ENCODE measurements around the gene KLC1.

Gene KLC1

DNA sequence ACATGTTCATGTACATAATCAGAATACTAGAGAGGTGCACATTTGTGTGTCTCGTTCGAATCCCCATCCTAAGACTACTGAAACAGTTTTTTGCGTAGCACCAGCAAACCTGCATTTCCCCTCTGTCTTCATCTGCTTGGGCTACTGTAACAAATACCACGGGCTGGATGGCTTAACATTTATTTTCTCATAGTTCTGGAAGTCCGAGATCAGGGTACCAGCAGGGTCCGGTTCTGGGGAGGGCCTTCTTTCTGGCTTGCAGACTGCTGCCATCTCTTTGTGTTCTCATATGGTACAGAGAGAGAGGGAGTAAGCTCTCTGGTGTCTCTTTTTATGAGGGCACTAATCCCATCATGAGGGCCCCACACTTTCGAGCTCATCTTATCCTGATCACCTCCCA, 30.6 kb downstream of the KLC1 start:
- no peak for DNase-seq (ENCODE audit: low read depth)

DNA sequence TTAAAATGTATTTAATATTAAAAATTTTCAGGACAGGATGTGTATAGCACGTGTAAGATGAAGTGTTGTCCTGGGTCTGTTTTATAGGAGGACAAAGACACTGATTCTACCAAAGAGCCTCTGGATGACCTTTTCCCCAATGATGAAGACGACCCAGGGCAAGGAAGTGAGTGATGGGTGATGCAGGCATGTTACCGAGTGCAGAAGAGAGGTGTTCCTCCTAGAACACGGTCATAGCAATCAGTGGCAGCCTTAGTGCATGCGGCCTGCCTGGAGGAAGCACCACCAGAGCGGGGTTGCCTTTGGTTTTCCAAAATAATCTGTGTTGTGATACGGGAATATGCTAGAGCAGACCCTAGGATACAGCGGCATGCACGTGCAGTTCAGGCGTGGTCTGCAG, 33.0 kb downstream of the KLC1 start:
- no peak for DNase-seq (ENCODE audit: low read depth)

DNA sequence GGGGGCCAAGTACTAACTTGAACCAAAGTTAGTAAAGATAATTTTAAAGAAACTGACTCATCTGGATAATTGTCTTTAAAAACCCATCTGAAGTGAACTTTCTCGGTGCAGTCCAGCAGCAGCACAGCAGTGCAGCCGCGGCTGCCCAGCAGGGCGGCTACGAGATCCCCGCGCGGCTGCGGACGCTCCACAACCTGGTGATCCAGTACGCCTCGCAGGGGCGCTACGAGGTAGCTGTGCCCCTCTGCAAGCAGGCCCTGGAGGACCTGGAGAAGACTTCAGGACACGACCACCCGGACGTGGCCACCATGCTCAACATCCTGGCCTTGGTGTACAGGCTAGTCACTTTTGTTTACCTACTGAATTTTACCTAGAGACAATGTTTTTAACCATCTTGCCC, 33.6 kb downstream of the KLC1 start:
- no peak for DNase-seq (ENCODE audit: low read depth)

DNA sequence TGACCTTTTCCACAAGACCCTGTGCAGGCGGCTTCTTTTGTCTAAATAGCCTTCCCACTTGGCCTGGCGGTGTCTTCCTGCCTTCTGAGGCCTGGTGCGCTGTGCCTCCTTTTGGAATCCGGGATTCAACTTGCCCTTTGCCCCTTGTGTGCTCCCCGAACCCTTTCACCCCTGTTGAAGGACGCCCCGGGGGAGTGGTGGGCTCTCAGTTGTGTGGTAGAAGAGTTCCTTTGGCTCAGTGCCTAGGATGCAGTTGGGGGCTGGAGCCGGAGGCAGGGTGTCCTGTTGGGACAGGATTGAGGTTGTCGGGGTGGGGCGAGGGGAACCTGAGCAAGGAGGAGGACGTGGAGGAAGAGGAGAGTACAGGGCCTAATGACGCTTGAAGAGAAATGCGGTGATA, 34.5 kb downstream of the KLC1 start:
- no peak for DNase-seq (ENCODE audit: low read depth)

DNA sequence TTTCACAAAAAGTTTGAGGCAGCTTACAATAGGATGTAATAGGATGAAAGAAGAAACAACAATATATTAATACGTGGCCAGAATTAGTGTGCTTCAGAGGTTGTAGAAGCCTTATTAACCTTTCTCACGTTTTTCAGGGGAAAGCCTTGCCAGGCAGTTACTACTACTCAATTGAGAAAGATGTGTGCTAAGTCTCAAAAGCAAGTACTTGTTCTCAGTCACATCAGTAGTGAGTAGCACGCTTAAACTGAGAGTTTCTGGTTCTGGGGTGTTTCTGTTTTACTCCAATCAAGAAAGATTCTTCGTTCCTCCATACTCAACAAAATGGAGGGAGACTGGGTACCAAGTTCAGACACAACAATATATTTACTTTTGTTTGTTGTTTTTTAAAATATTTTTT, 38.7 kb downstream of the KLC1 start:
- no peak for DNase-seq (ENCODE audit: low read depth)

DNA sequence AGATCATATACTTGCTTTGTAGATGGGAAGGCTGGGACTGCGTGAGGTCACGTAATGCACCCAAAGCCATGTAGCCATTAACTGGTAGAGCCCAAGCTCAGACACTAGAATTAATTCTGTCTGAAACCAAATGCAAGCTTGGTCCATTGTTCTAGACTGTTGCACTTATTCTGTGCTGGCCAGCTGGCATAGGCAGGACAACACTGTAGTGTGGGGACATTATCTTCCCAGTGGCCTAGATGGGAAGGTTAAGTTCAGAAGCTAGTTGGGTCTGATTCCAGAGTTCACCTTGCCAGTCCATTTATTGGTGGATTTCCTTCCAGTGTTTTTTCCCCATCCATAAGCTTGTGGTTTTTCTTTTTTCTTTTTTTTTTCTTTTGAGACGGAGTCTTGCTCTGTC, 39.1 kb downstream of the KLC1 start:
- DNase-seq (ENCODE audit: low read depth): no peak

DNA sequence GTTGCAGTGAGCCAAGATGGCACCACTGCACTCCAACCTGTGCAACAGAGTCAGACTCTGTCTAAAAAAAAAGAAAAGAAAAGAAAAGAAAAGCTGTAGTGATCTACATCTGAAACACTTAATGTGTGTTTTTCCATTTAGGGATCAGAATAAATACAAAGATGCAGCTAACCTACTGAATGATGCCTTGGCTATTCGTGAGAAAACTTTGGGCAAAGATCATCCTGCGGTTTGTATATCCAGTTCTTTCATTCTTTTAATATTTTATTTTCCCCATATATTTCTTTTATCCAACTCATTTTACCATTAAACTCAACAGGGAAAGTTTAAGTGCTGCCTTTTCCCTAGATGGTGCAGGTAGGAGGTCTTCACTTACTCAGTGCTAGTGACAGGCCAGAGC, 40.4 kb downstream of the KLC1 start:
- DNase-seq (ENCODE audit: low read depth): no peak

DNA sequence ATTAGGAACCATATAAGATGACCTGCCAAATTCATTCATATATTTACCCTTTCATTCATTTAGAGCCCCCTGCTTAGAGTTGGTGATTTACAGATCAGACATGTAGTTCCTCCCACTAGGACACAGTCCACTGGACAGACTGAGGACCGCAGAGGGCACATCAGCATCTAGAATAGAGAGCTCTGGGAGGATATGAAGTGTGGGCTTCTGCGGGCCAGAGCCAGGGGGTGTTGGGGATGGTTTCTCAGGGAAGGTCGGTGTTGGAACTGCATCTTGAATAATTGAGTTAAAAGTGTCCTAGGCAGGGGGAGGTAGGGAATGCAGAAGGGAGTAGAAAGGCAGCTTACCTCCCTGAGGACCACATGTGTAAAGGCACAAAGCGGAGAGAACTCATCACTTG, 42.9 kb downstream of the KLC1 start:
- no peak for DNase-seq (ENCODE audit: low read depth)

DNA sequence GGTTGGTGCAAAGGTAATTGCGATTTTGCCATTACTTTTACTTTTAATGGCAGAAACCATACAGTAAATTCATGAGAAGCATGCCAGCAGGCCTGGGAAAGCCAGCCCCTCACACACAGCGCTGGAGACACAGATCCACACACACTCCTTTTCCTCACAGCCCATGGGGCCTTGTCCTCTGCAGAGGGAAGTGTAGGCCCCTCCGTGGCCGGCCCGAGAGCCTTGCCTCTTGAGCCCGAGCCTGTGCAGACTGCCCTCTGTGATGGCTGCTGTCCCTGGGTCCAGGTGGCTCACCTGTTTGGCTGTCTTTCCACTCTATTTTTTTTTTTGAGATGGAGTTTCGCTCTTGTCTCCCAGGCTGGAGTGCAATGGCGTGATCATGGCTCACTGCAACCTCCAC, 46.9 kb downstream of the KLC1 start:
- no peak for DNase-seq (ENCODE audit: low read depth)

DNA sequence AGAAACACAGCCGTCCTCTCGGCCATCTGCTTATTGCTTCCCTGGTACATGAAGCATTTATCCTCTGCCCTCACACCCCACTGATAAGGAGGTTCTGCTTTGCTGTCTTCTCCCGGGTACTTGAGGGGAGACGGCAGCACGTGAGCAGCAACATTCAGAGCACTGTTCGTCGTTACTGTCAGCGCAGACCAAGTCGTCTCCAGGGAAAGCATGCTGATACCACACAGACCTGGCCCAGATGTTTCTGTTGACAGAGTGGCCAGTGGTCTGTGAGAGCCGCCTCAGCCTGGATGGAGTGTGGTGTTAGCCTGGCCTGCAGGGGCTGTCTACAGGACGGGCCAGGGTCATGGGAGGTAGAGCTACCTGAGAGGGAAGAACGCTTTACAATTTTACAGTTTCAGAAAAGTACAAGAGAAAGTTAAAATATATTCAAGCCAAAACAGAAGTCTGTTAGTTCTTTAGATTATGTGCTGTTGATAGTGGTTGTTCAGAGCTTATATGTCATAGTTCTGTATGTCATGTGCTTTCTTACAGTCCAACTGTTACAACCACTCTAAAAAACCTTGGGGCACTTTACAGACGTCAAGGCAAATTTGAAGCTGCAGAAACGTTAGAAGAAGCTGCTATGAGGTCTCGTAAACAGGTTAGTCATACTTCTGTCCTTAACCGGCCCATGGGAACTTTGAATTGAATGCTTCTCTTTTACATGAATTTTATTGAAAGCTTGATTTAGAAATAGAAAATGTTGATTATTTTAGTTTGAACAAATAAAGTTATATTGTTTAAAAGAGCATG, 48.1 kb downstream of the KLC1 start:
- DNase-seq (ENCODE audit: low read depth): no peak

DNA sequence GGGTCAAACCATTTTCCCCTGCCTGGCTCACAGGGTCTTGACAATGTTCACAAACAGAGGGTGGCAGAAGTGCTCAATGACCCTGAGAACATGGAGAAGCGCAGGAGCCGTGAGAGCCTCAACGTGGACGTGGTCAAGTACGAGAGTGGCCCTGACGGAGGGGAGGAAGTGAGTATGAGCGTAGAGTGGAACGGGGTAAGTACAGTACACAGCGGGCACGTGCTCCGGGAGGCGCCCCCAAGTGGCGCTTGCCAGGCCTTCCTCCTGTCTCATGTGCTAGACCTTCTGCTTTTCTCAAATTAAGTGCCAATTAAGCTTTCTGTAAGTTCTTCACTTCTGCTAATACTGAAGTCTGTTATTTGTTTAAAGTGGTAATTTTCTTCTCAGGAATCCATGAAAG, 50.3 kb downstream of the KLC1 start:
- no peak for DNase-seq (ENCODE audit: low read depth)

DNA sequence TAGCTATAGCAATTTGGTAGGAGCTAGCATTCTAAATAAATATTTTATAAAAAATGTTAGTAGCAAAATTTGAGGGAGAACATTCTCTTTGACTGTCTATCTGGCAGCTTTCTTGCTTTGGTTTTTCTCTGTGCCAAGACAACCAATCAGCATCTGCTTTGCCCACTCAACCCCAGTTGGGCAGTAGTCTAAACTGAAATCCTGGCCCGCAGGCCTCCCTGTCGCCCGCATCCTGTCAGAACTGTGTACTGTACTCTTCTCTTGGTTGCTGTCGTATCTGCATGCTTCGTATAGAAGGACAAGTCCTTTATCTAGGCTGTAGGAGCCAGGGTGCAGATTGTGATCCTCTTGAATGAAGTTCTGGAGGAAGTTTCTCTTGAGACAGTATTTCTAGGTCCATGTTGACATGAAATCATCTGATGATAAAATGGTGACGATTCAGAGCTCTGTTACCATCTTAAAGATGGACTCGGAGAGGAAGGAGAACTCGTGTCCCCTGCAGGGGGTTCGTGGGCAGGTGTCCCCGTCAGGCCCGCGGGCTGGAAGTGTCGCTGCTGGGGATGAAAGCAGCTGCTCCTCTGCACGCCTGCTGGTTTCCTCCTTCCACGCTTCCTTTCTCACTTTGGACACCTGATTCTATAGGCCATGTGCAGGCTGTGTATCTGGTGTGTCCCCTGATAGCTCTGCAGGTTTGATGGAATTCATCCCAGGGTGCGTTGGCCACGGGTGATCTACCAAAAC, 51.6 kb downstream of the KLC1 start:
- no peak for DNase-seq (ENCODE audit: low read depth)

DNA sequence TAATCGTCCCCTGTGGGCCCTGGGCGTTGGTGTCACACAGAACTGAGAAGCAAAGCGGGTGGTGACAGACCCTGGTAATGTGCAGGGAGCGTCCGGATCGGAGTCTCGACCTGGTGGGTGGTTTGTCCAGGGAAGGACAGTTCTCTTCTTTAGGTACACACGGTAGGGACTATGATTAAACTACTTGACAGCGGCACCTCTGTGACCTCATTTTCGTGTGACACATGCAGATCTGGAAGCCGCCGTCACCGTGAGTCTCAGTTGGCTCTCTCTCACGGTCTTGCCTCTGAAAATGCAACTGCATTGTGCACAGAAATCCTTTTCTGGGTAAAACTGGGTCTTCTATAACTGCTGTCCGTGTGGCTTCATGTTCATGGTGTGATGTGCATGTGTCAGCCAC, 54.1 kb downstream of the KLC1 start:
- DNase-seq (ENCODE audit: low read depth): no peak

DNA sequence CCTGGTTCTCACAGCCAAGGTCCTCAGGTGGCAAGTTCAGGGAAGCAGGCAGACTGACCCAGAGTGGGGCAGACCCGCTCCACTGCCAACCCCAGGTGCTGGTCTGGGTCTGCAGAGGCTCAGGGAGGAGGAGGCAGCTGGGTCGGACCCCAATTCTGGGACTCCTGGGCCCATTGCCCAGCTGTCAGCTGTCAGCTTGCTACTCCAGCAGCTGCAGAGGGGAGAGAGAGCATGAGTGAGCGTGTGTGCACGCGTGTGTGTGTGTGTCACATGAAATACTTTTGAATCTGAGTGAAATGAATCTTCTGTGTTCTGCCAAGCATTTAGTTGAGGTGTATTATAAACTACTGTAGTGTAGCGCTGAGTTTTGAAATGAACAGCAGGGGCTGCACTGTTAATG, 55.5 kb downstream of the KLC1 start:
- no peak for DNase-seq (ENCODE audit: low read depth)

DNA sequence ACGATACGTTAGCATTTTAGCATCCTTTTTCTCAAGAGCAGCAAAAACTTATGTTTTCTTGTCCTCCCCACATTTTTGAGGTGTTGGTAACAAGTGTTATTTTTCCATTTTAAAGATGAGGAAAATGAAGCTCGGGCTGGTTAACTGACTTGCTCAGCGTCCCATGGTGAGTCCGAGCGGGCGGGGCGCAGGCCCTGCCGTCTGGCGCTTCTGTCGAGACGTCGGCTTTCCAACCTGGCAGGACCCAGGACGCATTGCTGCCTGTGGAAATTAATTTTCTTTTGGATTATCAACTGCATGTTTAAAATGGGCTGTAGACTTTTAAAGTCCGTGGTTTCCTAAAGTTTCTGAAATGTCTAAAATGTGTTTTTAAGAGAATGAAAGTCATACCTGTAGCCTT, 55.9 kb downstream of the KLC1 start:
- DNase-seq (ENCODE audit: low read depth): no peak

DNA sequence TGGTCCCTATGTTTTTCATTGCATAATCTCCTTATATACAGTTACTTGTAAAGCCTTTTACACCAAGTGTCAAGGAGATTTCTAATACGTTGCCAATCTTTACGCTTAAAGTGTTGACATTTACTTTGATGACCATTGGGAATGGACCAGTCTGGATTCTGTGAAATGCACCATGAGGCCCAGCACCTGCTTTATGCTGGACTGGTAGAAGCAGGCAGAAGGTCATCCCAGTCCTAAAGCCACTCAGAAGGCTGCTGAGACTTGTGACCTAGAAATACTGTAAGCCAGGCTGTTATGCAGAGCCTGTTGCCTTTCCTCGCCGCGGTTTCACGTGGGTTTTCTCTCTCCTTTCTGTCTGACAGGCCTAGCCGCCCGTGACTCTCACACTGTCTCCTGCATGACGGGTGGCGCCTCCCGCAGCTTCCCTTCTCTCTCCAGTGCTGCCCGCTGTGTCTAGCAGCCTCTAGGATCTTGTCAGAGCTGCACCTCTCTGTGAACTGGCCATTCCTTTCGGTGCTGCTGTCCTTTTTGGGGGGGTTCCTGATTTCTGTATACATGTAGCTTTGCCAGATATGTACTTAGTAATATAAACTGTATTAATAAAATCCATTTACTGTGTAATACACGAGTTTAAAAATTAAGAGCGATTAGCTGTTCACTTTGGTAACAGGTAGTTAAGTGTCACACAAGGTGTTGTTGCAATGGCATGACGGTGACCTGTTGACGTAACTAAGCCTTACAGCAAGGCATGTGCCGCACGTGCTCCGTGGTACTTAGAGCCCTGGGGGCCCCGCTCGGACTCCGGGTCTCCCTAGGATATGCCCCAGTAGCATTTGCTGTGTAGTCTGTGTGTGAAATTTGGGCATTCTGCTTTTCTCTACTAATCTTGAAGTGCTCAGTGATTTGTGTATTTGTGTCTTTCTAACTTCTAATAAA, 56.5 kb downstream of the KLC1 start:
- DNase-seq (ENCODE audit: low read depth): no peak

DNA sequence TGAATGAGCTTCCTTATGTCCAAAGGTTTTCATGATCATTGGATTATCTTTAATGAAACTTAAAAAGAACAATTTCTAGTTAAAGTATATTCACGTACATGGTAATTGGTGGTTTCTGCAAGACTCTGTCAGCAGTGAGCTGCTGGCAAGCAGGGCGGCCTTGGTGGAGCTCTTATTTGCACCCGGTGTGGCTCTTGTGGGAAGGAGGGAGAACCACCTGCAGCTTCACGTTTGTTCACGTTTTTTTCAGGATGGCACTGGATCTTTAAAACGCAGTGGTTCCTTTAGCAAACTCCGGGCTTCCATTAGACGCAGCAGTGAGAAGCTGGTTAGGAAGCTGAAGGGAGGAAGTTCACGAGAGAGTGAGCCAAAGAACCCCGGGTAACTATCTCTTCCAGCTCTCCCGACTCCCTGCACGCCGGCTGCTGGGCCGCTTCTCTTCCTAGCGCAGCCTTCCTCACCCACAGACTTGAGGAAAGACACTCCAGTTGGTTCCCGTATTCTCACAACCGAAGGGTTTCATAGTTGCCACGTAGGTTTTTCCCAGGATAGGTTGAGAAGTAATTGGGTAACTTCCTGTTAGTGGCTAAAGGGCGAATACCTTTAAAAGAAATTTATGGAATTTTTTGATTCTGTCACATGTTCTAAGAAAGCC, 57.9 kb downstream of the KLC1 start:
- no peak for DNase-seq (ENCODE audit: low read depth)

DNA sequence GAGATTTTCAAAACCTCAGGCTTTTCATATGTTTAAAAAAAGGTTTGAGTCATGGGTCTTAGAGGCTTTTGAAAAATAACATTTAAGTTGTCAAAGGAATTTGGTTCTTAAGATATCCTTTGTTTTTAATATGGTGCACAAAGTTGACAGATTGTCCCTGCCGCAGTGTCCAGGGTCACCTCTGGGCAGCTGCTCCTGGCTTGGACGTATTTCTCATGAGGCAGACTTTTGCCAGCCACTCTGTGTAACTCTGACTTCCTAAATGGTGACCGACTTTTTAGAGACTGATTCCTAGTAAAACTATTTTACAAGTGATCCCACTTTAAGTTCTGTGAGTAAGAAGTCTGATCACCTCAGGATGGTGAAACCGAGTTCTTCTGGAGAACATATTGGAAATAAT, 58.7 kb downstream of the KLC1 start:
- no peak for DNase-seq (ENCODE audit: low read depth)

DNA sequence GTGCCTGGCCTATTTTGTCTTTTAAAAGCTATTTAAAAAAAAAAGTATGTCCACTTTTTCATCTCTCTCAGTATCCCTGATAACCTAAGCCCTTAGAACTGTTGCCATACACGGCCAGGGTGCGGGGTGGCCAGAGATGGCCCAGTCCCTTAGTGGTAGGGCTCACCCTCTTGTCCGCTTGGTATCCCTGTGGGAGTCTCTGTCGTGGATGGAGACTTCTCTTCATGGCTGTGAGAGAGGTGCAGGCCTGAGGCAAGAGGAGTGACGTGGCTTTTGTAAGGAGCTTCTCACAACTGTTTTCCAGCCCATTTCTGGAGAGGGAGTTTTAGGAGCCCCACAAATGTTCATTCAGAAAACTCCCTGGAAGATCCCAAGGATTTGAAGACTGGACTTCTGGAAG, 59.4 kb downstream of the KLC1 start:
- DNase-seq (ENCODE audit: low read depth): no peak

DNA sequence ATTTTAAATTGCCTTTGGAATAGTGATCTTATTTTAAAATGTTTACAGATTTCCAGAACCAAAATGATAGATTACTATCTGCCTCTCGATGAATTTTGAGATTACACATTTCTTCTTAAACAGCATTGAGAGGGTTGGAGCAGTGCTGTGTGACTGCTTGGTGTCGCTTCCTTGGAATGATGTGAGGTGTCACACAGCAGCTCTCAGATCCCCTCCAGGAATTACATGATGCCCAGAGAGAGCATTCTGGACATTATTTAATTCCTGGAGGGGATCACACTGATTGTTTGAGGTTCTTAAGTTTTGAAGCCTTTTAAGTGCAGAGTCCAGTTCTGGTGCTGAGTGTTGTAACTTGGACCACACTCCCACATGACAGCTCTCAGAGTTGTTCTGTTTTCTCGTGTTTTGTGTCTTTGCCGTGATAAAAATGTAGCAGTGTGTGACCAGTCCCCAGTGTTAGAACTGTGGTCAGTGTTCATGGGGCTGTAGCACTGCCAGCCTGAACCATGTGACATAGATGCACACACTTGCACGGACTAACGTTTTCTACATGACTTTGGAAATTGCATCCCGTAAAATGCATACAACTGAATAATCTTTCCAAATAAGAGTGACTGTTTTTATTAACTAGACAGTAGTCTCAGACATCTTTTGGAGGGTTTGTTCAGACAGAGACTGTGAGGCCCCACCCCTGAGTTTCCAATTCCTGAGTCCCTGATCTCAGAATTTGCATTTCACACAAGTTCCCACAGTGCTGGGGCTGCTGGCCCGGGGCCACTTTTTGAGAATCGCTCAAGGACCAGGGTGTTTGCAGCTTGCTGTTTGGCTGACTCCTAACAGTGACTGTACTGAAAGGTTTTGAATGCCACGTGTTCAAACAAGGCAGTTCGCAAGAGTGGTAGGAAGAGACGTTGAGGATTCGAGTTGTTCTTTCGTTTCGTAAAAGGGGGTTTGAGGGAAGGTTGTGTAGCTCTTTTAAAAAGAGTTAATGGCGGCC, 60.2 kb downstream of the KLC1 start:
- DNase-seq (ENCODE audit: low read depth): no peak

DNA sequence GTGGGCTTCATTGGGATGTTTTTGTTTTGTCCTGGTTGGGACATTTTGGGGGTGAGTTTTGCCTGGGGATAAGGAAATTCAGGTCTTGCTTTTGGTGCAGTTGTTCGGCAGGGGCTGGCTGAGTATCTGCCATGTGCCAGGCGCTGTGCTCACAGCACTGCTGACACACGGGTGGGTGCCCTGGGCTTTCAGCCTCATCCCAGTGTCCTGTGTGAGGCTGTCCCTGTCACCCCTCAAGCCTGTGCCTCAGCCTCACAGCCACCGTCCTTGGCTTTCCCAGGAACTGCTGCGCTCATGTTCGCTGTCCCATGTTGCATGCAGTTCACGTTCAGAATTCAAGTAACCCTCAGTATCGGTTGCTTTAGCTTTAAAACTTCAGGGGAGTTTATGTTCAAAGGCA, 61.3 kb downstream of the KLC1 start:
- no peak for DNase-seq (ENCODE audit: low read depth)

Data from GM04504 (cell line).